ENCODE data around the gene ZNF483.
"Not testable (repeated sequence)": the region's sequence is repeated elsewhere in the genome, so short reads cannot be mapped to it uniquely, and the experiment has no call there.

The ZNF483 gene

DNA sequence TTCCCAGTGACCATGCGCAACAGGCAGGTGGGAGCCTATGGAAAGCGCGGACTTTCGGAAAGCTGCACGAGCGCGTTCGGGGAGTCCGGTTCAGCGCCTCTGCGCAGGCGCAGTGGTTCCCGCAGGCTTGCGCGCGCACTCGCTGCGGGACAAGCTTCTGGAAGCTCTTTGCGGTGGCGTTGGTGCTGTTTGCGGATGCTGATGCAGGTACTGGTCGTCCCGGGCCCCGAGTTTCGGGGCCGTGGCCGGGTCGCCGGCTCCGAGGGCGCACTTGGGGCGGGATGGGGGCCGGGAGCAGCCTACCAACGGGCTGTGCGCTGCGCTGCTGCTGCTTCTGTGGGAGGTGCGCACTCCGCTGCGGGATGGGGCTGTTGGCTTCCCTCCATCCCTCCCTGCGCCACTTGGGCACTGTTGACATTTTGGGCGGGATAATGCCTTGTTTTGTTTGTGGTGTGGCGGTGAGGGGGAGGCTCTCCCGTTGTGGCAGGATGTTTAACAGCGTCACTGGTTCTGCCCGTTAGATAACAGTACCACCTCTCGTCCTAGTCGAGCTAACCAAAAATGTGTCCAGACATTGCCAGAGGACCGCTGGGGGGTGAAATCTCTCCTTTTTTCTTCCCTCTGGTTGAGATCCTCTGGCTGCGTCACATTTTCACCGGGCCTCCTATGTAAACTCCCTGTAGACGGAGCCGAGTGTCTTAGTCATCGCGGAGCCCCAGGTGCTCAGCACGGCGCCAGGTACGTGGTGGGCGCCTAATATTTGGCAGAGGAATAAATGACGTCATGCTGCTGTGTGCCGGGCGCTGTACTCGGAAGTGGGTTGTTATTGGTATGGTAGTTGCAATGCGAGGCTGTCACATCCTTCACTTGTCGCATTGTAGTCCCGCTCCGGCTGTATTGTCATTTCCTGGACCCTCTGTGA, at the start of gene ZNF483:
ZNF483 (plus strand) TSS at position 124 of the 922 bp plus-strand sequence. CDS start 2,217 bp downstream, outside the sequence.
- DNase-seq, result peak; percentile 30 to 92 (median 75)

DNA sequence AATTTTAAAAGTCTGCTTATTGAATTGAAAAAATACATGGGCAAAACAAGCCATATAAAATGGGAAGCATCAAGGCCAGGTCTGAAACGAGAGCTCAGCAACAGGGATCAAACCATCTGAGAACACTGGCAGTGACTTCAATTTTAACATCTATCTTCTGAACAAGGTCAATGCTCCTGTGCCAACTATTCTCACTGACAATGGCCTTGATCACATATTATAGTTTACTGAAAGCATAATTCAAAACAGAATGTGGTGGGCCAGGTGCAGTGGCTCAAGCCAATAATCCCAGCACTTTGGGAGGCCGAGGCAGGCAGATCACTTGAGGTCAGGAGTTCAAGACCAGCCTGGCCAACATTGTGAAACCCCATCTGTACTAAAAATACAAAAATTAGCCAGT, 49.8 kb upstream of the ZNF483 start:
- DNase-seq, result no peak

DNA sequence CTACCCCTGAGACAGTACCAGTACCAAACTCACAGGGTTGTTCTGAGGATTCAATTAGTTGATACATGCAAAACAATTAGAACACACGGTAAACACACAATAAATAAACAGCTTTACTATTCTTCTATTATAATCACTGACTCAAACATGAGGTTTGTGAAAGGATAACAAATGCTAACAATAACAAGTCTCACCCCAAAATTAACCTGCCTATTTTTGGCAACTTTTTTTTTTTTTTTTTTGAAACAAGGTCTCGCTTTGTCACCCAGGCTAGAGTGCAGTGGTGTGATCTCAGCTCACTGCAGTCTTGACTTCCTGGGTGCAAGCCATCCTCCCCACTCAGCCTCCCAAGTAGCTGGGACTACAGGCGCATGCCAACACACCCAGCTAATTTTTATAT, 47.3 kb upstream of the ZNF483 start:
- DNase-seq, result no peak

DNA sequence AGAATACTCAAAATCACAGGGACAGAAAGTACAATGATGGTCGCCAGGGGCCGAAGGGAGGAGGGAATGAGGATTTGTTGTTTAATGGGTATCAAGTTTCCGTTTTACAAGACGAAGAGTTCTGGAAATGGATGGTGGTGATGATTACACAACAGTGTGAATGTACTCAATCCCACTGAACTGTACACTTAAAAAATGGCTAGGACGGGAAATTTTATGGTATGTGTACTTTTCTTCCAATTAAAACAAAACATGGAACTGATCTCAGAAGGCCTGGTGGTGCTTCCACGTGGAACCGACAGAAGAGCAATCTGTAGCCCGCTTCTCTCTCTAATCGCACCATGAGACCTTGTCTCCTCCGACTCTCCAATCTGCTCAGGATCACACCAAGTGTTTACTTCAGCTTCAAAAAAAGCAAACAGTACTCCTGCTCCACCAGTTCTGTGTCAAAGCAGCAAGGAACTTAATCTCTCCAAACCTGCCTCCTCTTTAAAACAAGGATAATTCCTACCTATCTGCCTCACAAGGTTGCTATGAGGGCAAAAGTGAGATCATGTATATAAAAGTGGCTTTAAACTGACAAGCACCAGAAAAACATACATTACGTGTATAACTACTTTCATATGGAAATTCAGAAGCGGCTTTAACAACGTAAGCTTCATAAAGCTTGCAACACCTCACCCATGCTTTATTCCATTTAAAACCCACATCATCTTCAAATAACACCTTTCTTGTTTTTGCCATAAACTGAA, 42.9 kb upstream of the ZNF483 start:
- no peak for DNase-seq

DNA sequence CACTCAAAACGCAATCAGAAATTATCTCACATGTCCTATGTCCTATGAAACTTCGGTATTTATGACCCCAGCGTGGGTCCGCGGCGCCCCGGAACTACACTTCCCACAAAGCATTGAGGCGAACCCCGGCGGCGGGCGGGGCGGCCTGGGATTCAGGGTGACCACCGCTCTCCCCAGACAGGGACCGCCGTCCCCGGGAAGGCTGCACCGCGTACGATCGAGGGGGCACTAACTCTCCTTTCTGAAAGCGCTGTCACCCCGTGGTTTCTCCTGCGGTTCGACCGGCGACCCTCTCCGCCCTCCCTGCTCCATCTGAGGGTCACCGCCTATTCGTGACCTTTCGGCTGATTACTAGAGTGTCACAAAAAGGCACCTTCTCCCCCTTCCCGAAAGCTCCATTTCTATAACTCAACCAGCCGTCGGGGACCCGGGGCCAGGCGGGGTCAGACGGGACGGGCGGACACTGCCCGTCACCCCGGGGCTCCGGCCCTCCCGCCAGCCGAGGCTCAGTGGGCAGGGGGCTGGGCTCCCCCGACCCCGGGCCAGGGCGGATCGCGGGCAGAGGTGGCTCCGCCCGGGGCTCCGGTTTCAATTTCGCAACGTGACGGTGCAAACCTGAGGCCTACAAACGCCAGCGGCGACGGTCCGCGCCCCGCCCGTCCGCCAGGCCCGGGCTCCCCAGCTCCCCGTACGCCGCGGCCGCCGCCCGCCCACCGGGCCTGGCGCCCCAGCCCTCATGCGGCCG, 42.1 kb upstream of the ZNF483 start:
- peak in 13 of 14 donors; percentile 25 to 83 (median 56) for DNase-seq

DNA sequence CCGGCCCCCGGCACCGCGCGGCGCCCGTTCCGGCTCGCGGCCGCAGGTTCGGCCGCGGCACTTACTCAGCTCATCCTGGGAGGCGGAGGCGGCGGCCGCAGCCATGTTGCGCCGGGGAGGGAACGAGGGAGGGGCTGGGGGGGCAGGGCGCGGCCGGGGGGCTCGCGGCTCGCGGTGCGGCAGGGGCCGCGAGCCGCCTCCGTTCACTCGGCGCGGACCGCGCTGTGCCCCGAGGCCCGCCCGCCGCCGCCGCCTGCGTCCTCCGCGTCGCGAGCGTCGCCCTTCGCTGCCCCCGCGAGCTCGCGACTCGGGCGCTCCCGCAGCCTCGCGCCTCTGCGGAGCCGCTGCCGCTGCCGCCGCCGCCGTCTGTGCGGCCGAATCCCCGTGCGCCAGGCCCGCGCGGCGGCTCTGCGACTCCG, 41.5 kb upstream of the ZNF483 start:
- peak in 10 of 14 donors; percentile 28 to 82 (median 58) for DNase-seq

DNA sequence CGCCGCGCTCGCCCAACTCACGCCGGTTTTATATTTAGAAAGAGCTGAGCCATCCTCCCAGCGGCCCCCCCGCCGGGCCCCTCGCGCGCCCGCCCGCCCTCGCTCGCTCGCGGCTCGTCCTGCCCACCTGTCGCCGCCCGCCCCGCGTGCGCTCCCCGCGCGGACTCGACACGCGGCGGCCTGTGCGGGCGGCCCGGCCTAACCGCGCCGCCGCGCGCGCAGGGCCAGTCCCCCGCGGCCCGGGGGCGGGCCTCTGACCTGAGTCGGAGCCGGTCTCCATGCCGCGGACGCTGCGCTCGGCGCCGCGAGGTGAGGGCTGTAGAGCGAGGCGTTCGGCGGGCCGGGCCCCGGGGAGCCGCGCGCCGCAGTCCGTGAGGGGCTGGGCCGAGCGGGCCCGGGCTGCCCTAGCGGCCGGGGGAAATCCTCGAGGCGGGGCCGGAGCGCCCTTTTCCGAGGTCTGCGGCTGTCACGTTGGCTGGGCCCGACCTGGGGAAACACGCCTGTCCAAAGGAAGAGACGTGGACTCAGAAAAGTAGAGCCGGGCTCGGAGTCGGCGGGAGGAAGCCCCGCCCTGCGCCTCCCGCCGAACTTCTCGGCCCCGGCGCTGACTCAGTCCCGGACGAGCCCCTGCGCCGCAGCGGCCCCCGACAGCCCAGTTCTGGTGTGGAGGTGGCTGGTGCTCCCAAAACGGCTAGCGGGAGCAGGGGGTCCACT, 41.0 kb upstream of the ZNF483 start, which contains the start of gene ECPAS:
ECPAS (minus strand) TSS at position 526 of the 714 bp plus-strand sequence. CDS start 11,465 bp downstream, outside the sequence.
- DNase-seq, result peak in 13 of 14 donors; percentile 28 to 81 (median 56)

DNA sequence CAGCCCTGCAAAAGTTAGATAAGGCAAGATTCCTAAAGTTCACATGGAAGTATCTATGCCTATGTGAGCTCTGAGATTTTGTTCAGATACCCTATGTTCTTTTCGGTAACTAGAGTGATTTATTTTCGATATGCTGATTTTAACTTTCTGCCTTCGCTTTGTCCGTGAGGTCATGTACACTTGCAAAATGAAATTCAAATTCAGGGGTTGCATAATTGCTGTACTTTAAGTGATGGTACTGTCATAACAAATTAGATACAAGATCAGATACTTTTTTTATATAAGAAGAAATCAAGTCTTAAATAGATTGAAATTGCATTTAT, 40.4 kb upstream of the ZNF483 start:
- DNase-seq, result no peak

DNA sequence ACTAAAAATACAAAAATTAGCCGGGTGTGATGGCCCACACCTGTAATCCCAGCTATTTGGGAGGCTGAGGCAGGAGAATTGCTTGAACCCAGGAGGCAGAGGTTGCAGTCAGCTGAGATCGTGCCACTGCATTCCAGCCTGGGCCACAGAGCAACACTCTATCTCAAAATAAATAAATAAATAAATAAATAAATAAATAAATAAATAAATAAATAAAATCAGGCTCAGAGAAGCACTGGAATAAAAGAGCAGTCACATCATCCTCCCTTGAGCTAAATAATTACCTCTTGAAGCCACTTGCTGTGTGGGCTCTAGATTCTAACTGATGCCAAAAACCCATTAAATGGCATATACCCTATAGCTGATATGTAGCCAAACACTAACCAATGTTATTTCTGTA, 27.8 kb upstream of the ZNF483 start:
- DNase-seq, result not testable (repeated sequence)

DNA sequence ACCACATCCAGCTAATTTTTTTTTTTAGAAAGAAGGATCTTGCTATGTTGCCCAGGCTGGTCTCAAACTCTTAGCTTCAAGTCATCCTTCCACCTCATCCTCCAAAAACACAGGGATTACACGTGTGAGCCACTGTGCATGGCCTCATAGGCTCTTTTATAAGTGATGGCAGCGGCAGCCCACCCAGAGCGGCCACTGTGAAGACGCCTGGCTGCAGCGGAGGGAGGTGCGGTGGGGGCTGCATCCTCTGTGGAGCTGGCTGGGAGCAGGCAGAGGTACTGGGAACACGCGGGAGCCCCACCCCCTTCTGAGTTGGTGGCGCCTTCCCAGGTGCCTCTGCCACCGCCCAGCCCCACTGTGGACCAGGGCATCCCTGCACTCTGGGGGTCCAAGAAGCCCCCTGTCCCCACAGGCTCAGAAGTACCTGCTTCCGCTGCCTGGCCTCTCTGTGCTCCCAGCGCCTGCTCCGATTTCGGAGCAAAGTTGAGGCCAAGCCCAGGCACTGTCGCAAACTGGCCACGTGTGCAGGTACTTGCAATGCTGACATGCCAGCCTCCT, 23.9 kb upstream of the ZNF483 start:
- DNase-seq, result no peak

DNA sequence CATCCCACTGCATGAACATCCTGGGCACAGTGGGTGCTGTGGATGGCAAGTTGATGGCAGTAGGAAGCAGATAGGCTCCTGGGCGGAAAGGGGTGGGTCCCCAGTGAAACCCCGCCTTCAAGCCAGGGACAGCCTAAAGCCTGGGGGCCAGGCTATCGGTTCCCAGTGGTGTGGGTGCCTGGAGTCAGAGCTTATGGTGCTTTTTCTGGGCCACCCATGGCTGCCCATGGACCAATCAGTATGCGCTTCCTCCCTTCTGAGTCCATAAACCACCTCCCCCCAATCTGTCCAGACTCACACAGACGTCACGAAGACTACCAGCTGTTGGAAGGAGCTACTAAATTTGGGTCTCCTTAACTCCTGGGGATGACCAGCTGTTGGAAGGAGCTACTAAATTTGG, 23.3 kb upstream of the ZNF483 start:
- DNase-seq, result no peak

DNA sequence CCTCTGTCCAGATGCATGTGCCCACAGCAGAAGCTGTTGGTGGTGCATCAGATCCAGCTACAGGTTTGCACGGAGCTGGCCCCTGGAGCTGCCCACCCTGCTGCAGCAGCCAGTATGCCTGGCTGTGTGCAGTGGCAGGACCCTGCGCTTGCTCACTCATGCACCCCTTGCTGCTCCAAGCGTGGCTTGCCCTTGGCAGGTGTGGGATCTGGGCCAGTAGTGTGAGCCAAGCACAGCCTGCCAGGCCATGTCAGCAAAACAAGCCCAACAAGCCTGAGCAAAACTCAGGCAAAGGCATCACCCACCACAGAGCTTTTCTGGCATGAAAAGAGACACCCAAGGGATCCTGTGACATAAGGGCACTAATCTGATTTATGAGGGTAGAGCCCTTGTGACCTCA, 22.5 kb upstream of the ZNF483 start:
- DNase-seq, result no peak

DNA sequence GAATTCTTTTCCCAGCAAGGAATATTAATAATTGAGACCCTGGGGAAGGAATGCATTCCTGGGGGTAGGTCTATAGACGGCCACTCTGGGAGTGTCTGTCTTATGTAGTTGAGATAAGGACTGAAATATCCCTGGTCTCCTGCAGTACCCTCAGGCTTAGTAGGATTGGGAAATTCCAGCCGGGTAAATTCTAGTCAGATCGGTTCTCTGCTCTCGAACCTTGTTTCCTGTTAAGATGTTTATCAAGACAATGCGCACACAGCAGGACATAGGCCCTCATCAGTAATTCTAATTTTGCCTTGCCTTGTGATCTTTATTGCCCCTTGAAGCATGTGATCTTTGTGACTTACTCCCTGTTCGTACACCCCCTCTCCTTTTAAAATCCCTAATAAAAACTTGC, 13.4 kb upstream of the ZNF483 start:
- DNase-seq, result not testable (repeated sequence)

DNA sequence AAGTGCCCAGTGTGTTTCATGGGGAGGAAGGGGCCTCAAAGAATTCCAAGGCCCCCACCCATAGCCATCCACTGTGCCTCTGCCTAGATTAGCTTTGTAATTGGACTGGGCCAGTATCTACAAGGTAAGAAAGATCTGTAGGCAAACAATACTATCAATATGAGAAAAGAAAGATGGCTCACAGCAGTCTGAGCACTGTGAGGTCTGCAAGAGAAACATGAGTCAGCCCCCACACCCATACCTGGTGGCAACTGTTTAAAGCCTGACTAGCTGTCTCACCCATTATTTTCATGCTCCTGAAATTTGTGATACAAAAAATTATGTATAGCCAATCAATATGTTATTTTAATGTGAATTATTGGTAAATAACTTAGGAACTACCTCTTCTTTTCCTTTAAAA, 10.0 kb upstream of the ZNF483 start:
- no peak for DNase-seq

DNA sequence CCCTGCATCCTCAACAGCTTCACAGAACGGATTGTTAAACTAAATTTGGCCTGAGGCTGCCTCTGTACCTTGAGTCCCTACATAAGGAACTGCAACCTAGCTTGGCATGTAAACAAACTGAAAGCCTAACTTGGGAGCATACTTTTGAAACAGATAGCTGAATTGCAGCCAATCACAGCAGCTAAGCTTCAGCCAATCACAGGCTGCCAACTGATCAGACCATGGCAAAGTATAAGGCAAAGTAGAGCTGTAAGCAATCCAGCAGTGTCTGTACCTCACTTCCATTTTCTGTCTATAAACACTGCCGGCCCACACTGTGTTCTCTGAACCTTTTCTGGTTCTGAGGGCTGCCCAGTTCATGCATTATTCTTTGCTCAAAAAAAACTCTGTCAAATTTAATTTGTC, 8.9 kb upstream of the ZNF483 start:
- DNase-seq, result no peak

DNA sequence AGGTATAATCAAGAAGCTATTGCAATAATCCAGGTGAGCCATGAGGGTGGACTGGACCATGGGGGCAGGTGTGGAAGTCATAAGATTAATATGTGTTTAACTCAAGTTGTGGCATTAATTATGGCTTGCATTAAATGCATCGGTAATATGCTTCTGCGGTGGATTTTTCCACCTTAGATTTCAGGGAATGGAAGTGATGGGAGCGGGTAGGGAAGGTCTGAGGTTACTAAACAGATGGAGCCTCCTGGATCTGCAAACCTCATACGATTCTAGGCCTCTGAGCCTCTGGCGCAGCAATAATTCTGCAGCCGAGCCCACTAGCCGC, 286 bp upstream of the ZNF483 start:
- no peak for DNase-seq

DNA sequence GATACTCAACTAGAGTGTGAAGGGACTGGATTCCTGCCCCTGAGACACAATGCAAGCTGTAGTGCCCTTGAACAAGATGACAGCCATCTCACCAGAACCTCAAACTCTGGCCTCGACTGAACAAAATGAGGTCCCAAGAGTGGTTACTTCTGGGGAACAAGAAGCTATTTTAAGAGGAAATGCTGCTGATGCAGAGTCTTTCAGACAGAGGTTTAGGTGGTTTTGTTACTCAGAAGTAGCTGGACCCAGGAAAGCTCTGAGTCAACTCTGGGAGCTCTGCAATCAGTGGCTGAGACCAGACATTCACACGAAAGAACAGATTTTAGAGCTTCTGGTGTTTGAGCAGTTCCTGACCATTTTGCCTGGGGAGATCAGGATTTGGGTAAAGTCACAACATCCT, 2.4 kb downstream of the ZNF483 start:
- no peak for DNase-seq

DNA sequence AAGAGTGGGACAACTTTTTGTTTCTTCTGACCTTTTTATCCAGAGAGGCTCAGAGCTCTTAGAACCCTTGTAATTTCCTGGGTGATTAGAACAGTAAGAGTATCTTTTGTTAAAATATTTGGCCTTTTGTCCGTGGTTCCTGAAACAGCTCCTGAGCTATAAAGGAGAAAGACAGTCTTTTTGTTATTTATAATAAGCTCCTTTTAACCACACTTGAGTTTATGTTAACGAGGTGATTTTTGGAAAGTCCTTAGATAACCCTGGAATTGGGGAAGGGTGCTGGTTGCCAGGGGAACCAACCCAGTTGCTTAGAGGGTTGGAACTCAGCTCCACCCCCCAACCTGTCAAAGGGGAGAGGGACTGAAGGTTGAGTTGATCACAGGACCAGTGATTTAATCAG, 4.8 kb downstream of the ZNF483 start:
- no peak for DNase-seq

DNA sequence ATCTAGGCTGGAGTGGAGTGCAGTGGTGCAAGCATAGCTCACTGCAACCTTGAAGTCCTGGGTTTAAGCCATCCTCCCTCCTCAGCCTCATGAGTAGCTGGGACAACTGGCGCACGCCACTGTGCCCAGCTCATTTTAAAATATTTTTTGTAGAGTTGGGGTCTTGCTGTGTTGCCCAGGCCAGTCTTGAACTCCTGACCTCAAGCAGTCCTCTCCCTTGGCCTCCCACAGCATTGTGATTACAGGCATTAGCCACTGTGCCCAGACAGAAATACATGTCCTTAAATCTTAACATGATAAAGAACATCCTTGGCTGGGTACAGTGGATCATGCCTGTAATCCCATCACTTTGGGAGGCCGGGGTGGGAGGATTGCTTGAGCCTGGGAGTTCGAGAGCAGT, 6.7 kb downstream of the ZNF483 start:
- DNase-seq, result no peak

DNA sequence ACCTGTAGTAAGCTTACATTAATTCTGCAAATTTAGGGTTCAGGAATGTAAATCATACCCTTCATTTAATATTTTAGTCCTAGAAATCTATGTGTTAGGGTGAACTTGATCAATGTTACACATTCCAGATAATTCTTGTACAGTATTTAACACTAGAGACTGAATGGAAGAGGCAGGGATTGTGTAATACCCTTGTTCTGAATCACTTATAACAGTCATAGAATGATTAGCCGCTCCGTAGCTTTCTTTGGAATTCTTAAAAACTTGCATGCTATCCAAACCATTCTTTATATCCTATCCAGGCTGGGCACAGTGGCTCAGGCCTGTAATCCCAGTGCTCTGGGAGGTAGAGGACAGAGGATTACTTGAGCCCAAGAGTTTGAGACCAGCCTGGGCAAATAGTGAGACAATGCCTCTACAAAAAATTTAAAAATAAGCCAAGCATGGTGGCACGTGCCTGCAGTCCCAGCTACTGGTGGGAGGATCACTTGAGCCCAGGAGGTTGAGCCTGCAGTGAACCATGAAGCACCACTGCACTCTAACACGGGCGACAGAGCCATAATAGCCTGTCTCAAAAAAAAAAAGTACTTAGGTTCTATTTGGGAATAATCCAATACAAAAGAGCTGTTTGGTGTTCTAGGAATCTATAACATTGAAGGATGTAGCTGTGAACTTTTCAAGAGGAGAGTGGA, 8.3 kb downstream of the ZNF483 start:
- DNase-seq, result no peak

DNA sequence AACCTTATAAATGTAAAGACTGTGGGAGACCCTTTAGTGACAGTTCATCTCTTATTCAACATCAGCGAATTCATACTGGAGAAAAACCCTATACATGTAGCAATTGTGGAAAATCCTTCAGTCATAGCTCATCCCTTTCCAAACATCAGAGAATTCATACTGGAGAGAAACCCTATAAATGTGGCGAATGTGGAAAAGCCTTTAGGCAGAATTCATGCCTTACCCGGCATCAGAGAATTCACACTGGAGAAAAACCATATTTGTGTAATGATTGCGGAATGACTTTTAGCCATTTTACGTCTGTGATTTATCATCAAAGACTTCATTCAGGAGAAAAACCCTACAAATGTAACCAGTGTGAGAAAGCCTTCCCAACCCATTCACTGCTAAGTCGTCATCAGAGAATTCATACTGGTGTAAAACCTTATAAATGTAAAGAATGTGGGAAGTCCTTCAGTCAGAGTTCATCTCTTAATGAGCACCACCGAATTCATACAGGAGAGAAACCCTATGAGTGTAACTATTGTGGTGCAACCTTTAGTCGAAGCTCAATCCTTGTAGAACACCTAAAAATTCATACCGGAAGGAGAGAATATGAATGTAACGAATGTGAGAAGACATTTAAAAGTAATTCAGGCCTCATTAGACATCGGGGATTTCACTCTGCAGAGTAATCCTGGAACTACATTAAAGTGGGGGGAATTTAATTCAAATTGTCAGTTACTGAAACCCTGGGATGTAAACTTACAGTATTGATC, 17.7 kb downstream of the ZNF483 start:
- DNase-seq, result no peak

All from C1 segment of cervical spinal cord (tissue), 14 donors.